ENCODE data around the gene HNRNPL. TPM values are rescaled to one million over a fixed set of nuclear protein-coding genes. Genes with fewer than 3 reads are reported as not detected.

The HNRNPL gene
- total RNA-seq, 3 donors from 2014 or later (not counting 1 experiment from before 2014, with no cell fraction given): 636 to 800 (median 702) TPM

DNA sequence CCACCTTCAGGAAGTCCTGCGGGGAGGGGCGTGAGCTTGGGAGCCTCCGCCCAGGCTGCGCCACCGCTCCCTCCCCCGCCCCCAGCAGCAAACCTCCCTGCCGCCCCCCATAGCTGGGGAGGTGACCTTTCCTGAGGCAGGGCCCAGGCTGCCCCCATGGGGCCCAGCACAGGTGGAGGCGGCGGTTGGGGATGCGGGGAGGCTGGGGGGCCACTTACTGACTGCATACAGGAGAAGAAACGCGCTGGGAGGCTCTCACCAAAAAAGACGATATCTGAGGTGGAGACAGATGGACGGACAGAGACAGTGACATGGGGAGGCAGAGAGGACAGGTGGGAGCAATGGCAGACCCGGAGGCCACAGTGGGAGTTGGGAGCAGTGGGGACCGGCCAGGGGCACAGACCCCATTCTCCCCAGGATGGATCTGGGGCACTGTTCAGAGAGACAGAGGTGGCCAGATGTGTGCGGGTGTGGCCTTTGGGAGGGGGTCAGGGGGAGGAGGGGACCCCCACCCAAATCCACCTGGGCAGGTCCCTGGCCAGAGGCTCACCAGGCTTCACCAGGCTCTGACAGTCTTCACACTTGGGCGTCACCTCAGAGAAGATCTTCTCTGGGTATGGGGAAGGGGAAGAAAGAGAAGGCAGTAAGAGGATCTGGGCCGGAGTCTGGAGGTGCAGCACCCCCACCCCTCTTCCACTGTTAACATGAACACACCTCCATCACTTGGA is 31.3 kb upstream of the HNRNPL start:
- peak in 1 of 2 donors; percentile 5 for DNase-seq
- H3K4me1 ChIP-seq (ENCODE audit: control insufficient read depth, insufficient read depth, low read length): peaks cover 28% of the 10 kb centered on the region
- no peaks in the 10 kb centered on the region for H3K27me3 Mint-ChIP-seq (ENCODE audit: low read depth in 2 of 2)
- no peaks in the 10 kb centered on the region for H3K9me3 ChIP-seq (ENCODE audit: control insufficient read depth, insufficient read depth, low read length)
- no peaks in the 10 kb centered on the region for H3K27me3 ChIP-seq (ENCODE audit: control insufficient read depth, insufficient read depth, low read length)
- H3K4me3 Mint-ChIP-seq: no peak overlapping the region
- no peaks in the 10 kb centered on the region for H3K36me3 Mint-ChIP-seq
- TF ChIP-seq, protein P1, sequence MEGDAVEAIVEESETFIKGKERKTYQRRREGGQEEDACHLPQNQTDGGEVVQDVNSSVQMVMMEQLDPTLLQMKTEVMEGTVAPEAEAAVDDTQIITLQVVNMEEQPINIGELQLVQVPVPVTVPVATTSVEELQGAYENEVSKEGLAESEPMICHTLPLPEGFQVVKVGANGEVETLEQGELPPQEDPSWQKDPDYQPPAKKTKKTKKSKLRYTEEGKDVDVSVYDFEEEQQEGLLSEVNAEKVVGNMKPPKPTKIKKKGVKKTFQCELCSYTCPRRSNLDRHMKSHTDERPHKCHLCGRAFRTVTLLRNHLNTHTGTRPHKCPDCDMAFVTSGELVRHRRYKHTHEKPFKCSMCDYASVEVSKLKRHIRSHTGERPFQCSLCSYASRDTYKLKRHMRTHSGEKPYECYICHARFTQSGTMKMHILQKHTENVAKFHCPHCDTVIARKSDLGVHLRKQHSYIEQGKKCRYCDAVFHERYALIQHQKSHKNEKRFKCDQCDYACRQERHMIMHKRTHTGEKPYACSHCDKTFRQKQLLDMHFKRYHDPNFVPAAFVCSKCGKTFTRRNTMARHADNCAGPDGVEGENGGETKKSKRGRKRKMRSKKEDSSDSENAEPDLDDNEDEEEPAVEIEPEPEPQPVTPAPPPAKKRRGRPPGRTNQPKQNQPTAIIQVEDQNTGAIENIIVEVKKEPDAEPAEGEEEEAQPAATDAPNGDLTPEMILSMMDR (IDR thresholded peaks at IDR 0.05): no peak
- WGBS (ENCODE audit: insufficient coverage): 94% methylated on average over 18 of the region's 19 CpGs
- peaks cover 19 to 27% of the 10 kb centered on the region in 2 donors for H3K4me1 Mint-ChIP-seq
- no peak overlapping the region for H3K27ac ChIP-seq (ENCODE audit: low read length)
- intact Hi-C loops (cut with micrococcal nuclease): no loop called here
- no peak for ATAC-seq
- H3K4me3 ChIP-seq (ENCODE audit: low read length): no peak overlapping the region
- peaks cover 32% of the 10 kb centered on the region for H3K36me3 ChIP-seq (ENCODE audit: control insufficient read depth, insufficient read depth, low read length)
- H3K27ac Mint-ChIP-seq: peak overlapping the region in 1 of 2 donors; percentile 6
- no peaks in the 10 kb centered on the region for H3K9me3 Mint-ChIP-seq

DNA sequence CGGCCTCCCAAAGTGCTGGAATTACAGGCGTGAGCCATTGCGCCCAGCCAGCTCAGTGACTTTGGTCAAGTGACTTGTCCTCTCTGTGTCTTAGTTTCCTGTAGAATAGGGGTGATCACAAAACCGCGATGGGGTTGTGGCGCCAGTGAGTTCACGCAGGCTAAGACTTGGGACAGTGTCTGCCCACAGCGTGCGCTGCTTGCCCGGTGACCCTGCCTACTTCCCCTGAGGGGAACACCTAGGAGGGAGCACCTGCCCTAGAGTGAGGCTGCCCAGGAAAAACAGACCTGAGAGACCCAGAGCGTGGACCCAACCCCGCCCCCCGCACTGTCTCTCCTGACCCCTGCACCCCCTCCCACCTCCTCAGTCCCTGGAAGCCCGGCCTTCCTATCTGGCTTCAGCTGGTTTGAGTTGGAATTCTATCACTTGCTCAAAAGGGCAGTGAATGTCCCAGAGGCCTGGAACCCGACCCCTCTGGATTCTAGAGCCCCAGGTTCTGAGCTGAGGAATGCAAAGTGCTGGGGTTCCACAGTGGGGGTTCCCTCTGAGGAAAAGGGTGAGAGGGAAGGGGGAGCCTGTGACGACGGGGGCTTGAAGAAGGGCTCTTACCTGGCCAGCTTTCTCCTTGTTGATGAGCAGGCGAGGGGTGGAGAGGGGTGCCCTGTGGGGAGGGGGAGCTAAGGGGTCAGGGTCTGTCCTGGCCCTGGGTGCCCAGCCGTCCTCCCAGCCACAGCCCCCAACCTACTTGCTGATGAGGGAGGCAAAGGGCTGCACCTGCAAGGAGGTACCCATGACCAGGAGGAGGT is 30.5 kb upstream of the HNRNPL start:
- Histone ChIP-seq H3K4me3 (ENCODE audit: low read length) (no peak overlapping the region), H3K27me3 (ENCODE audit: control insufficient read depth, insufficient read depth, low read length) (no peaks in the 10 kb centered on the region), H3K27ac (ENCODE audit: low read length) (peak overlapping the region; percentile 26), H3K9me3 (ENCODE audit: control insufficient read depth, insufficient read depth, low read length) (no peaks in the 10 kb centered on the region), H3K4me1 (ENCODE audit: control insufficient read depth, insufficient read depth, low read length) (peaks cover 28% of the 10 kb centered on the region), H3K36me3 (ENCODE audit: control insufficient read depth, insufficient read depth, low read length) (peaks cover 32% of the 10 kb centered on the region)
- Mint-ChIP-seq H3K27ac (peak overlapping the region; percentile 6 to 29), H3K4me1 (peaks cover 21 to 30% of the 10 kb centered on the region in 2 donors), H3K4me3 (no peak overlapping the region), H3K36me3 (no peaks in the 10 kb centered on the region), H3K27me3 (ENCODE audit: low read depth in 2 of 2) (no peaks in the 10 kb centered on the region), H3K9me3 (no peaks in the 10 kb centered on the region)
- DNase-seq (no peak), ATAC-seq (no peak)
- whole genome bisulfite sequencing (ENCODE audit: insufficient coverage): 93% methylated on average over 18 of the region's 19 CpGs
- intact Hi-C loops (cut with micrococcal nuclease): no loop called here
- TF ChIP-seq, protein P1 (IDR thresholded peaks at IDR 0.05): no peak

DNA sequence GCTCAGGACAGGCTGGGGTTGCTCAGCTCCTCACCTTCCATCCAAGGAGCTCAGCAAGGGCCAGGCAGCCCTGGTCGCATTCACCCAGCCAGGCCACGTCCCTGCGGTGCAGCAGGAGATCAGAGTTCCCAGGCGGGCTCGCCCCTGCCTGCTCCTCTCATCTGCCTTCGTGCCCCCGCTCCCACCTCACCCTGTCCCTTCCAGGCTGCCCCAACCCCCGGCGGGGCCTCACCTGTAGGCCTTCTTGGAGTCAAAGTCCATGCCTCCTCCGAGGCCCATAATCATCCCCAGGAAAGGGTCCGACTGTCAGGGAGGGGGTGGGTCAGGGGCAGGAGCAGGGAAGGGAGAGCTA is 29.6 kb upstream of the HNRNPL start:
- DNase-seq (no peak), ATAC-seq (no peak)
- Mint-ChIP-seq H3K36me3 (no peaks in the 10 kb centered on the region), H3K27me3 (ENCODE audit: low read depth in 2 of 2) (no peaks in the 10 kb centered on the region), H3K27ac (peak overlapping the region; percentile 94 to 97), H3K4me1 (peaks cover 21 to 30% of the 10 kb centered on the region in 2 donors), H3K9me3 (no peaks in the 10 kb centered on the region), H3K4me3 (peak overlapping the region; percentile 82)
- 96% methylated on average over 11 of the region's 11 CpGs for WGBS (ENCODE audit: insufficient coverage)
- H3K4me3 ChIP-seq (ENCODE audit: low read length): no peak overlapping the region
- no peaks in the 10 kb centered on the region for H3K9me3 ChIP-seq (ENCODE audit: control insufficient read depth, insufficient read depth, low read length)
- H3K4me1 ChIP-seq (ENCODE audit: control insufficient read depth, insufficient read depth, low read length): peaks cover 28% of the 10 kb centered on the region
- peak overlapping the region; percentile 94 for H3K27ac ChIP-seq (ENCODE audit: low read length)
- peaks cover 35% of the 10 kb centered on the region for H3K36me3 ChIP-seq (ENCODE audit: control insufficient read depth, insufficient read depth, low read length)
- no peaks in the 10 kb centered on the region for H3K27me3 ChIP-seq (ENCODE audit: control insufficient read depth, insufficient read depth, low read length)
- intact Hi-C loops (cut with micrococcal nuclease): no loop called here
- TF ChIP-seq, protein P1 (IDR thresholded peaks at IDR 0.05): no peak
